SK-N-SH (cell line): ENCODE measurements around the gene PAQR6. TPM values are rescaled to one million over a fixed set of nuclear protein-coding genes. Genes with fewer than 3 reads are reported as not detected.

Experiments
- CTCF ChIA-PET: fragments of 300-600, 350-600 bp; formaldehyde crosslinking; extraction: SDS; loops from one replicate; lab custom pipeline; 2021; lab: Yijun Ruan, JAX
- POLR2A ChIA-PET: fragments of 350-600 bp; sonication (Branson Sonifier 250); formaldehyde crosslinking; extraction: SDS; loops from one replicate; lab custom pipeline; 2020; ENCODE audit warnings: antibody characterized with exemption, inconsistent platforms; lab: Yijun Ruan, JAX
- DNase-seq: peaks from one replicate; pipeline ENCODE4 v3.0.0; 2012
- H2AFZ ChIP-seq: fragments of 200-600 bp; sonication (generic); 2 replicates; pipeline ENCODE4 v1.8.1; 2016; ENCODE audit warnings: antibody characterized with exemption, mild to moderate bottlenecking, low read depth
- H3F3A ChIP-seq: fragments of 200-600 bp; sonication (generic); replicated peaks from 2 replicates; pipeline ENCODE3; 2016; ENCODE audit warnings: antibody characterized with exemption, mild to moderate bottlenecking; ENCODE audit not compliant: insufficient read depth
- H3K27ac ChIP-seq, 2 experiments: fragments of 200-500 bp in 1 of 2; fragments of 200-600 bp in 1 of 2; sonication (Bioruptor generic) in 1 of 2; sonication (generic), shearing (Covaris generic) in 1 of 2; 2 replicates each; pipeline versions ENCODE4 v1.5.1 to v1.6.1; 2014 to 2016; ENCODE audit warnings: low read depth in 2 of 2, inconsistent platforms in 1 of 2, low read length in 1 of 2, mild to moderate bottlenecking in 1 of 2, mixed read lengths in 1 of 2
- H3K27me3 ChIP-seq: fragments of 200-600 bp; sonication (generic), shearing (Covaris generic); 2 replicates; pipeline ENCODE4 v1.6.1; 2016; ENCODE audit warnings: mixed run types; ENCODE audit not compliant: insufficient read depth
- H3K36me3 ChIP-seq, 2 experiments: fragments of 200-500 bp in 1 of 2; fragments of 200-600 bp in 1 of 2; sonication (Bioruptor generic) in 1 of 2; sonication (generic) in 1 of 2; replicated peaks in 1 of 2; 2 replicates each; pipeline versions ENCODE3 to v1.5.1; 2014 to 2016; ENCODE audit warnings: low read length in 1 of 2, mild to moderate bottlenecking in 1 of 2; ENCODE audit not compliant: insufficient read depth in 2 of 2, control insufficient read depth in 1 of 2
- H3K4me1 ChIP-seq, 2 experiments: fragments of 200-500 bp in 1 of 2; fragments of 200-600 bp in 1 of 2; sonication (Bioruptor generic) in 1 of 2; sonication (generic), shearing (Covaris generic) in 1 of 2; 2 replicates each; pipeline versions ENCODE4 v1.5.1 to v1.6.1; 2014 to 2016; ENCODE audit warnings: low read depth in 1 of 2, low read length in 1 of 2, mixed run types in 1 of 2; ENCODE audit not compliant: insufficient read depth in 2 of 2, control insufficient read depth in 1 of 2
- H3K4me2 ChIP-seq: fragments of 200-600 bp; sonication (generic), shearing (Covaris generic); 2 replicates; pipeline ENCODE4 v1.6.1; 2017; ENCODE audit warnings: mixed run types
- H3K4me3 ChIP-seq, 2 experiments: fragments of 200-500 bp in 1 of 2; fragments of 200-600 bp in 1 of 2; sonication (Bioruptor generic) in 1 of 2; sonication (generic), shearing (Covaris generic) in 1 of 2; 2 replicates each; pipeline versions ENCODE4 v1.5.1 to v1.8.1; 2014 to 2016; ENCODE audit warnings: low read depth in 2 of 2, inconsistent platforms in 1 of 2, low read length in 1 of 2, mild to moderate bottlenecking in 1 of 2, mixed read lengths in 1 of 2, moderate library complexity in 1 of 2
- H3K79me2 ChIP-seq: fragments of 200-600 bp; sonication (generic); 2 replicates; pipeline ENCODE4 v1.8.1; 2017; ENCODE audit warnings: mild to moderate bottlenecking; ENCODE audit not compliant: insufficient read depth
- H3K9ac ChIP-seq: fragments of 200-600 bp; sonication (generic); 2 replicates; pipeline ENCODE4 v1.6.1; 2017; ENCODE audit warnings: mixed run types
- H3K9me2 ChIP-seq: fragments of 200-600 bp; sonication (generic); 2 replicates; pipeline ENCODE4 v1.6.1; 2017; ENCODE audit warnings: mixed run types
- H3K9me3 ChIP-seq: fragments of 200-600 bp; sonication (generic); 2 replicates; pipeline ENCODE4 v1.6.1; 2017; ENCODE audit warnings: mixed run types, mild to moderate bottlenecking, moderate library complexity
- H4K20me1 ChIP-seq: fragments of 200-600 bp; sonication (generic); 2 replicates; pipeline ENCODE4 v1.6.1; 2017; ENCODE audit warnings: mild to moderate bottlenecking, mixed run types; ENCODE audit not compliant: insufficient read depth
- EP300 ChIP-seq, 2 experiments: IDR thresholded peaks; 2 replicates each; pipeline versions ENCODE4 v1.4.0 to v1.6.1; 2012; ENCODE audit warnings: borderline replicate concordance in 1 of 2, low read depth in 1 of 2, low read length in 1 of 2
- FOSL2 ChIP-seq: IDR thresholded peaks from 2 replicates; pipeline ENCODE4 v1.4.0; 2012; ENCODE audit warnings: low read depth, mild to moderate bottlenecking, moderate library complexity, borderline replicate concordance
- FOXJ3 ChIP-seq: sonication (generic); formaldehyde crosslinking; IDR thresholded peaks from 2 replicates; pipeline ENCODE4 v1.5.1; 2020; ENCODE audit warnings: mild to moderate bottlenecking, missing genetic modification reagents
- GABPA ChIP-seq: IDR thresholded peaks from 2 replicates; pipeline ENCODE4 v1.4.0; 2012; ENCODE audit warnings: low read depth, mild to moderate bottlenecking
- GATA2 ChIP-seq: sonication (generic); formaldehyde crosslinking; IDR thresholded peaks from 2 replicates; pipeline ENCODE4 v1.5.0; 2020; ENCODE audit warnings: mild to moderate bottlenecking, missing genetic modification reagents
- JUND ChIP-seq: IDR thresholded peaks from 2 replicates; pipeline ENCODE4 v1.4.0; 2012
- MEF2A ChIP-seq: IDR thresholded peaks from 2 replicates; pipeline ENCODE4 v1.4.0; 2012; ENCODE audit warnings: low read depth, borderline replicate concordance
- MXI1 ChIP-seq: IDR thresholded peaks from 2 replicates; pipeline ENCODE4 v1.6.1; 2012; ENCODE audit warnings: mild to moderate bottlenecking, low read depth, low read length, improper control_type of control experiment
- NRF1 ChIP-seq: IDR thresholded peaks from 2 replicates; pipeline ENCODE4 v1.6.1; 2012; ENCODE audit warnings: low read depth, mild to moderate bottlenecking, low read length
- POLR2AphosphoS5 ChIP-seq: IDR thresholded peaks from 2 replicates; pipeline ENCODE4 v1.6.1; 2012; ENCODE audit warnings: low read depth, low read length
- RXRA ChIP-seq: IDR thresholded peaks from 2 replicates; pipeline ENCODE4 v1.4.0; 2012; ENCODE audit warnings: low read depth, mild to moderate bottlenecking, borderline replicate concordance
- TAF1 ChIP-seq: IDR thresholded peaks from 2 replicates; pipeline ENCODE4 v1.6.1; 2012; ENCODE audit warnings: low read depth, mild to moderate bottlenecking, low read length, moderate library complexity, borderline replicate concordance
- TCF12 ChIP-seq: IDR thresholded peaks from 2 replicates; pipeline ENCODE4 v1.4.0; 2012
- TEAD4 ChIP-seq: IDR thresholded peaks from 2 replicates; pipeline ENCODE4 v1.4.0; 2012; ENCODE audit warnings: mild to moderate bottlenecking, borderline replicate concordance; ENCODE audit not compliant: insufficient read depth
- WGBS: methylation state at CpG from one replicate; pipeline ENCODE4 v1.1.6; 2017; ENCODE audit warnings: low lambda C conversion rate; 5-methylcytosine and 5-hydroxymethylcytosine counted together
- polyA plus RNA-seq, 3 experiments: library from polyadenylated mRNA; depleted of rRNA; stranded (reverse); fragments of >200 nt; gene quantifications; 2 replicates each; pipeline ENCODE4 v1.2.3, GENCODE V29; 2012
- TF ChIP-seq, protein P1 (sequence below): IDR thresholded peaks from 2 replicates; pipeline ENCODE4 v1.4.0; 2012; ENCODE audit warnings: low read depth
- TF ChIP-seq, protein P2 (sequence below): IDR thresholded peaks from 2 replicates; pipeline ENCODE4 v1.4.0; 2012; ENCODE audit warnings: low read depth, borderline replicate concordance
- TF ChIP-seq, protein P3 (sequence below): fragments of 150-350 bp; IDR thresholded peaks from 2 replicates; pipeline ENCODE4 v1.6.1; 2016; ENCODE audit warnings: mild to moderate bottlenecking, low read depth, low read length
- TF ChIP-seq, protein P4 (sequence below): IDR thresholded peaks from 2 replicates; pipeline ENCODE4 v1.4.0; 2012; ENCODE audit warnings: low read depth, borderline replicate concordance
- TF ChIP-seq, protein P5 (sequence below): IDR thresholded peaks from 2 replicates; pipeline ENCODE4; 2012
- TF ChIP-seq, protein P6 (sequence below): fragments of 150-350 bp; IDR thresholded peaks from 2 replicates; pipeline ENCODE4 v1.6.1; 2017; ENCODE audit warnings: antibody characterized with exemption, low read length, low read depth, borderline replicate concordance

Gene PAQR6
- polyA plus RNA-seq, 1 of the 3 experiments (the other 2 are of a cell fraction), result 2.4 TPM

DNA sequence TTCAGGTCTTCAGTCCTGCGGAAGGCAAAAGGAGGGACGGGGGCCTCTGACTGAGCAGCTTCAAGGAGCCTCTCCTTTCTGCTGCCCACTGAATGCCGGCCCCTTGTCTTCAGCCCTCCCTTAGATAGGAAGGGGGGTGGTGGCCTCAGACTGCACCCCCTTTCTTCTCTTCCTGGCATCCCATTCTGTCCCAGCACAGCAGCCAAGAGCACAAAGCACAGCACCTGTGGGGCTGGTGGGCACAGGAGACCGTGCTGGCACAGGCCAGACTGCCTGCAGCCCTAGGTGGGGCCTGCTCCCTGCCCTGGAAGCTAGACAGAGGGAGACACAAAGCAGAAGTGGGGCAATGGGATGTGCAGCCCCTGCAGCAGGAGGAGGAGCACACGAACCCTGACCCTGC, 1.7 kb upstream of the PAQR6 start (continued):
- TF ChIP-seq NRF1 (no peak), TEAD4 (no peak)
- TF ChIP-seq, protein P1, sequence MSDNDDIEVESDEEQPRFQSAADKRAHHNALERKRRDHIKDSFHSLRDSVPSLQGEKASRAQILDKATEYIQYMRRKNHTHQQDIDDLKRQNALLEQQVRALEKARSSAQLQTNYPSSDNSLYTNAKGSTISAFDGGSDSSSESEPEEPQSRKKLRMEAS, result no peak
- TF ChIP-seq, protein P2, sequence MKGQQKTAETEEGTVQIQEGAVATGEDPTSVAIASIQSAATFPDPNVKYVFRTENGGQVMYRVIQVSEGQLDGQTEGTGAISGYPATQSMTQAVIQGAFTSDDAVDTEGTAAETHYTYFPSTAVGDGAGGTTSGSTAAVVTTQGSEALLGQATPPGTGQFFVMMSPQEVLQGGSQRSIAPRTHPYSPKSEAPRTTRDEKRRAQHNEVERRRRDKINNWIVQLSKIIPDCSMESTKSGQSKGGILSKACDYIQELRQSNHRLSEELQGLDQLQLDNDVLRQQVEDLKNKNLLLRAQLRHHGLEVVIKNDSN, result no peak

DNA sequence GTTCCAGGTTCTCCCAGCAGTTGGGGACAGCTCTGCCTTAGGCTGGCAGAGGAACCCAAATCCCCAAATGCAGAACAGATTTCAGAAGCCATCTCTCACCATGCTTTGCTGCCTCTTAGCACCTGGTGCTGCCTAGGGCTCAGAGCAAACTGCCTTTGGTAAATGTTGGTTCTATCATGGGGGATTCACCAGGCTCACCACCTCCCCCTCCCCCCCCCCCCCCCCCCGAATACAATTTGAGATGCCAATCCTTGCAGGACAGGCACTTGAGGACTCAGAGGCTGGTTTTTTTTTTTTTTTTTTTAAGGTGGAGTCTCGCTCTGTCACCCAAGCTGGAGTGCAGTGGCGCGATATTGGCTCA, 447 bp upstream of the PAQR6 start:
- ChIA-PET CTCF (interaction anchor here (1.4 to 4.0 kb wide), 3 partner anchors 9 to 23 kb away, joined by 9 to 26 read pairs (median 11); no protein-coding TSS in a partner anchor), POLR2A (no interaction called here)
- Histone ChIP-seq H3K9me2 (no peaks in the 10 kb centered on the region), H3K9me3 (no peaks in the 10 kb centered on the region), H3K36me3 (peaks cover 12 to 52% of the 10 kb centered on the region in 2 experiments), H3K4me1 (peaks cover 13 to 73% of the 10 kb centered on the region in 2 experiments; a peak in 3 of 4 replicates), H4K20me1 (no peaks in the 10 kb centered on the region), H3K9ac (no peak overlapping the region), H2AFZ (no peak overlapping the region), H3K79me2 (no peaks in the 10 kb centered on the region), H3K4me2 (no peak overlapping the region), H3K27ac (peak overlapping the region in 1 of 2 experiments; percentile 62; a peak in 1 of 4 replicates), H3K4me3 (no peak overlapping the region), H3K27me3 (no peaks in the 10 kb centered on the region), H3F3A (peaks cover 13% of the 10 kb centered on the region)
- DNase-seq, result no peak
- 80% methylated on average over 4 of the region's 4 CpGs for WGBS
- TF ChIP-seq POLR2AphosphoS5, result no peak
- TF ChIP-seq, protein P3, sequence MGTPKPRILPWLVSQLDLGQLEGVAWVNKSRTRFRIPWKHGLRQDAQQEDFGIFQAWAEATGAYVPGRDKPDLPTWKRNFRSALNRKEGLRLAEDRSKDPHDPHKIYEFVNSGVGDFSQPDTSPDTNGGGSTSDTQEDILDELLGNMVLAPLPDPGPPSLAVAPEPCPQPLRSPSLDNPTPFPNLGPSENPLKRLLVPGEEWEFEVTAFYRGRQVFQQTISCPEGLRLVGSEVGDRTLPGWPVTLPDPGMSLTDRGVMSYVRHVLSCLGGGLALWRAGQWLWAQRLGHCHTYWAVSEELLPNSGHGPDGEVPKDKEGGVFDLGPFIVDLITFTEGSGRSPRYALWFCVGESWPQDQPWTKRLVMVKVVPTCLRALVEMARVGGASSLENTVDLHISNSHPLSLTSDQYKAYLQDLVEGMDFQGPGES, result no peak
- TF ChIP-seq GABPA, result no peak
- TF ChIP-seq, protein P2, result no peak
- TF ChIP-seq, protein P4, sequence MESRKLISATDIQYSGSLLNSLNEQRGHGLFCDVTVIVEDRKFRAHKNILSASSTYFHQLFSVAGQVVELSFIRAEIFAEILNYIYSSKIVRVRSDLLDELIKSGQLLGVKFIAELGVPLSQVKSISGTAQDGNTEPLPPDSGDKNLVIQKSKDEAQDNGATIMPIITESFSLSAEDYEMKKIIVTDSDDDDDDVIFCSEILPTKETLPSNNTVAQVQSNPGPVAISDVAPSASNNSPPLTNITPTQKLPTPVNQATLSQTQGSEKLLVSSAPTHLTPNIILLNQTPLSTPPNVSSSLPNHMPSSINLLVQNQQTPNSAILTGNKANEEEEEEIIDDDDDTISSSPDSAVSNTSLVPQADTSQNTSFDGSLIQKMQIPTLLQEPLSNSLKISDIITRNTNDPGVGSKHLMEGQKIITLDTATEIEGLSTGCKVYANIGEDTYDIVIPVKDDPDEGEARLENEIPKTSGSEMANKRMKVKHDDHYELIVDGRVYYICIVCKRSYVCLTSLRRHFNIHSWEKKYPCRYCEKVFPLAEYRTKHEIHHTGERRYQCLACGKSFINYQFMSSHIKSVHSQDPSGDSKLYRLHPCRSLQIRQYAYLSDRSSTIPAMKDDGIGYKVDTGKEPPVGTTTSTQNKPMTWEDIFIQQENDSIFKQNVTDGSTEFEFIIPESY, result no peak
- no peak for TF ChIP-seq TAF1
- no peak for TF ChIP-seq FOSL2
- no peak for TF ChIP-seq JUND
- TF ChIP-seq FOXJ3 (CRISPR knock-in tag), result no peak
- TF ChIP-seq EP300 (IDR thresholded peaks at IDR 0.05; ENCODE audit: borderline replicate concordance in 1 of 2, low read depth in 1 of 2, low read length in 1 of 2), result no peak
- TF ChIP-seq, protein P1, result no peak
- TF ChIP-seq TEAD4, result no peak
- no peak for TF ChIP-seq MEF2A
- no peak for TF ChIP-seq GATA2 (CRISPR knock-in tag)
- TF ChIP-seq RXRA, result no peak
- no peak for TF ChIP-seq TCF12
- TF ChIP-seq, protein P5, sequence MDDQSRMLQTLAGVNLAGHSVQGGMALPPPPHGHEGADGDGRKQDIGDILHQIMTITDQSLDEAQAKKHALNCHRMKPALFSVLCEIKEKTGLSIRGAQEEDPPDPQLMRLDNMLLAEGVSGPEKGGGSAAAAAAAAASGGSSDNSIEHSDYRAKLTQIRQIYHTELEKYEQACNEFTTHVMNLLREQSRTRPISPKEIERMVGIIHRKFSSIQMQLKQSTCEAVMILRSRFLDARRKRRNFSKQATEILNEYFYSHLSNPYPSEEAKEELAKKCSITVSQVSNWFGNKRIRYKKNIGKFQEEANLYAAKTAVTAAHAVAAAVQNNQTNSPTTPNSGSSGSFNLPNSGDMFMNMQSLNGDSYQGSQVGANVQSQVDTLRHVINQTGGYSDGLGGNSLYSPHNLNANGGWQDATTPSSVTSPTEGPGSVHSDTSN, result no peak
- no peak for TF ChIP-seq MXI1
- TF ChIP-seq, protein P6, sequence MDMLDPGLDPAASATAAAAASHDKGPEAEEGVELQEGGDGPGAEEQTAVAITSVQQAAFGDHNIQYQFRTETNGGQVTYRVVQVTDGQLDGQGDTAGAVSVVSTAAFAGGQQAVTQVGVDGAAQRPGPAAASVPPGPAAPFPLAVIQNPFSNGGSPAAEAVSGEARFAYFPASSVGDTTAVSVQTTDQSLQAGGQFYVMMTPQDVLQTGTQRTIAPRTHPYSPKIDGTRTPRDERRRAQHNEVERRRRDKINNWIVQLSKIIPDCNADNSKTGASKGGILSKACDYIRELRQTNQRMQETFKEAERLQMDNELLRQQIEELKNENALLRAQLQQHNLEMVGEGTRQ, result no peak
